Gastroesophageal sphincter (tissue), 3 donors: ENCODE results near the gene GRIP2.

Source experiments
- EP300 ChIP-seq: sonication (generic); formaldehyde crosslinking; IDR thresholded peaks from one replicate; pipeline ENCODE4 v1.6.1; 2017; ENCODE audit warnings: antibody characterized with exemption, mild to moderate bottlenecking
- POLR2A ChIP-seq, 2 donors: fragments of 450-650 bp; IDR thresholded peaks; one replicate each; pipeline ENCODE4 v1.6.1; 2017; ENCODE audit warnings: antibody characterized with exemption in 2 of 2, mild to moderate bottlenecking in 2 of 2, moderate library complexity in 1 of 2
- POLR2AphosphoS5 ChIP-seq: sonication (generic); formaldehyde crosslinking; IDR thresholded peaks from one replicate; pipeline ENCODE4 v1.6.1; 2017; ENCODE audit warnings: antibody characterized with exemption
- TF ChIP-seq, protein P1 (sequence below), 4 experiments: fragments of 200-600 bp in 2 of 4; fragments of 450-650 bp in 2 of 4; sonication (generic) in 1 of 4; IDR thresholded peaks; one replicate each; pipeline ENCODE4 v1.5.1; 2017 to 2019; ENCODE audit warnings: antibody characterized with exemption in 4 of 4, mild to moderate bottlenecking in 2 of 4, moderate library complexity in 2 of 4

DNA sequence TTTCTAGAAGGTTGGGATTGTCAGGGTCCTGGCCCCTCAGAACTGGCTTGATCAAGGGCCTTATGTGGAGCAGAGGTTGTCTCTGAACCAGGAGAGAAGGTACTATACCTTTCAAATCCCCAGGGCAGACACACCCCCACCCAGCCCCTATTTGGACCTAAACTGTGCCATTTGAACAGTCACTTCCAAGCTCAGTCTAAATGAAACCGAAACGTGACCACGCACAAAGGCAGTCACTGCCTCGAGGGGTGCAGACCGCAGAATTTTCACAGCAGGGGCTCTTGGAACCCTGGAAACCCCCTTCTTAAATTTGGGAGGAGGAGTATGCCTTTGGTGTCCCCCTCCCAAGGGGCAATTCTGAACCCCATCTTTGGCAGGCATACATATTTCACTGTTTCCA is 53.7 kb downstream of the GRIP2 start:
- TF ChIP-seq EP300: no peak
- TF ChIP-seq, protein P1, sequence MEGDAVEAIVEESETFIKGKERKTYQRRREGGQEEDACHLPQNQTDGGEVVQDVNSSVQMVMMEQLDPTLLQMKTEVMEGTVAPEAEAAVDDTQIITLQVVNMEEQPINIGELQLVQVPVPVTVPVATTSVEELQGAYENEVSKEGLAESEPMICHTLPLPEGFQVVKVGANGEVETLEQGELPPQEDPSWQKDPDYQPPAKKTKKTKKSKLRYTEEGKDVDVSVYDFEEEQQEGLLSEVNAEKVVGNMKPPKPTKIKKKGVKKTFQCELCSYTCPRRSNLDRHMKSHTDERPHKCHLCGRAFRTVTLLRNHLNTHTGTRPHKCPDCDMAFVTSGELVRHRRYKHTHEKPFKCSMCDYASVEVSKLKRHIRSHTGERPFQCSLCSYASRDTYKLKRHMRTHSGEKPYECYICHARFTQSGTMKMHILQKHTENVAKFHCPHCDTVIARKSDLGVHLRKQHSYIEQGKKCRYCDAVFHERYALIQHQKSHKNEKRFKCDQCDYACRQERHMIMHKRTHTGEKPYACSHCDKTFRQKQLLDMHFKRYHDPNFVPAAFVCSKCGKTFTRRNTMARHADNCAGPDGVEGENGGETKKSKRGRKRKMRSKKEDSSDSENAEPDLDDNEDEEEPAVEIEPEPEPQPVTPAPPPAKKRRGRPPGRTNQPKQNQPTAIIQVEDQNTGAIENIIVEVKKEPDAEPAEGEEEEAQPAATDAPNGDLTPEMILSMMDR (IDR thresholded peaks at IDR 0.05): no peak
- no peak for TF ChIP-seq POLR2A (IDR thresholded peaks at IDR 0.05)
- TF ChIP-seq POLR2AphosphoS5: no peak
